Right lobe of liver (tissue), 4 donors: ENCODE data around the gene PRDM8.

Experiments used
- POLR2A ChIP-seq: fragments of 450-650 bp; IDR thresholded peaks from one replicate; pipeline ENCODE4 v1.6.1; 2017; ENCODE audit warnings: antibody characterized with exemption, mild to moderate bottlenecking
- TF ChIP-seq, protein P1 (sequence below), 4 donors: fragments of 200-600 bp in 3 of 4; fragments of 450-650 bp in 1 of 4; IDR thresholded peaks; one replicate each; pipeline versions ENCODE4 v1.5.1 to v1.8.0; 2016 to 2022; ENCODE audit warnings: antibody characterized with exemption in 4 of 4, mild to moderate bottlenecking in 2 of 4
- donor health status: DM: no; HTN: no; CAD: no.
- donor health status: DM: no; HTN: no; CAD: no.
- donor health status: DM: no; HTN: yes; CAD: no.

DNA sequence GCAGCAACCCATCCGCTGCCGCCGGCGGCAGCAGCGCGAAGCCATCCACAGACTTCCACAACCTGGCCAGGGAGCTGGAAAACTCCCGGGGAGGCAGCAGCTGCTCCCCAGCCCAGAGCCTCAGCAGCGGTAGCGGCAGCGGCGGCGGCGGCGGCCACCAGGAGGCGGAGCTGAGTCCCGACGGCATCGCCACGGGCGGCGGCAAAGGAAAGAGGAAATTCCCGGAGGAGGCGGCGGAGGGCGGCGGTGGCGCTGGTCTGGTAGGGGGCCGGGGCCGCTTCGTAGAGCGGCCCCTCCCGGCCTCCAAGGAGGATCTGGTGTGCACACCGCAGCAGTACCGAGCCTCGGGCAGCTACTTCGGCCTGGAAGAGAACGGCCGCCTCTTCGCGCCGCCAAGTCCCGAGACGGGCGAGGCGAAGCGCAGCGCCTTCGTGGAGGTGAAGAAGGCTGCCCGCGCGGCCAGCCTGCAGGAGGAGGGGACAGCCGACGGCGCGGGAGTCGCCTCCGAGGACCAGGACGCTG, 4.9 kb downstream of the PRDM8 start:
- TF ChIP-seq, protein P1, sequence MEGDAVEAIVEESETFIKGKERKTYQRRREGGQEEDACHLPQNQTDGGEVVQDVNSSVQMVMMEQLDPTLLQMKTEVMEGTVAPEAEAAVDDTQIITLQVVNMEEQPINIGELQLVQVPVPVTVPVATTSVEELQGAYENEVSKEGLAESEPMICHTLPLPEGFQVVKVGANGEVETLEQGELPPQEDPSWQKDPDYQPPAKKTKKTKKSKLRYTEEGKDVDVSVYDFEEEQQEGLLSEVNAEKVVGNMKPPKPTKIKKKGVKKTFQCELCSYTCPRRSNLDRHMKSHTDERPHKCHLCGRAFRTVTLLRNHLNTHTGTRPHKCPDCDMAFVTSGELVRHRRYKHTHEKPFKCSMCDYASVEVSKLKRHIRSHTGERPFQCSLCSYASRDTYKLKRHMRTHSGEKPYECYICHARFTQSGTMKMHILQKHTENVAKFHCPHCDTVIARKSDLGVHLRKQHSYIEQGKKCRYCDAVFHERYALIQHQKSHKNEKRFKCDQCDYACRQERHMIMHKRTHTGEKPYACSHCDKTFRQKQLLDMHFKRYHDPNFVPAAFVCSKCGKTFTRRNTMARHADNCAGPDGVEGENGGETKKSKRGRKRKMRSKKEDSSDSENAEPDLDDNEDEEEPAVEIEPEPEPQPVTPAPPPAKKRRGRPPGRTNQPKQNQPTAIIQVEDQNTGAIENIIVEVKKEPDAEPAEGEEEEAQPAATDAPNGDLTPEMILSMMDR (IDR thresholded peaks at IDR 0.05), result peak; percentile 67 to 77 (median 74)
- TF ChIP-seq POLR2A, result no peak
